HCT116 (cell line): ENCODE data around the gene CPLX3. TPM values are rescaled to one million over a fixed set of nuclear protein-coding genes. Genes with fewer than 3 reads are reported as not detected.

Experiments
- ATAC-seq: fragments of 200-7000 bp; cut with Tn5 transposase; 2 replicates; pipeline ENCODE4 v1.9.1; 2020; ENCODE audit warnings: mild to moderate bottlenecking, moderate library complexity
- BruUV-seq: library from RNA; stranded (reverse); fragments of 400-500 nt; replicated peaks from 2 replicates; lab custom pipeline; 2021; lab: Mats Ljungman, UMichigan
- CTCF ChIA-PET: fragments of 300-600 bp; sonication (Branson Sonifier 250); formaldehyde crosslinking; loops from one replicate; lab custom pipeline; 2021; ENCODE audit warnings: antibody characterized with exemption; lab: Charles Lee
- POLR2A ChIA-PET: fragments of 300-600, 350-600 bp; sonication (Branson Sonifier 250); formaldehyde crosslinking; loops from one replicate; lab custom pipeline; 2021; ENCODE audit warnings: antibody characterized with exemption; lab: Charles Lee
- RAD21 ChIA-PET, 2 experiments: fragments of 300-600 bp; sonication (Branson Sonifier 250); formaldehyde crosslinking; loops; one replicate each; lab custom pipeline; 2023; ENCODE audit warnings: low total read pairs in 2 of 2; ENCODE audit not compliant: uncharacterized antibody in 2 of 2, unreplicated experiment in 2 of 2, low non-redundant PET in 1 of 2; lab: Charles Lee
- DNase-seq: peaks from one replicate; pipeline ENCODE4 v3.0.0-alpha.2; 2010; ENCODE audit warnings: low read depth, low spot score
- H2AFZ ChIP-seq: fragments of 200-600 bp; shearing (Covaris generic), sonication (generic); 2 replicates; pipeline ENCODE4 v1.6.1; 2017; ENCODE audit warnings: low read depth, mixed run types, mixed read lengths, antibody characterized with exemption, low read length; ENCODE audit not compliant: poor library complexity, severe bottlenecking
- H3K27ac ChIP-seq: 2 replicates; pipeline ENCODE4 v1.5.1; 2012; ENCODE audit warnings: low read depth, low read length
- H3K27me3 ChIP-seq: fragments of 200-600 bp; sonication (generic); 2 replicates; pipeline ENCODE4 v1.6.1; 2016; ENCODE audit warnings: mixed run types, low read length, mixed read lengths; ENCODE audit not compliant: insufficient read depth
- H3K36me3 ChIP-seq, 2 experiments: fragments of 200-500 bp in 1 of 2; fragments of 200-600 bp in 1 of 2; sonication (Bioruptor generic) in 1 of 2; sonication (generic) in 1 of 2; 2 replicates each; pipeline versions ENCODE4 v1.5.1 to v1.6.1; 2014 to 2016; ENCODE audit warnings: low read length in 2 of 2, inconsistent platforms in 1 of 2, mixed read lengths in 1 of 2, mixed run types in 1 of 2; ENCODE audit not compliant: insufficient read depth in 2 of 2, control insufficient read depth in 1 of 2
- H3K4me1 ChIP-seq, 2 experiments: fragments of 200-600 bp in 1 of 2; sonication (generic) in 1 of 2; 2 replicates each; pipeline versions ENCODE4 v1.5.1 to v1.6.1; 2012 to 2017; ENCODE audit warnings: low read length in 2 of 2, inconsistent platforms in 1 of 2, mild to moderate bottlenecking in 1 of 2, mixed read lengths in 1 of 2, mixed run types in 1 of 2, moderate library complexity in 1 of 2; ENCODE audit not compliant: insufficient read depth in 2 of 2, control insufficient read depth in 1 of 2
- H3K4me2 ChIP-seq: fragments of 200-600 bp; sonication (generic); 2 replicates; pipeline ENCODE4 v1.6.1; 2017; ENCODE audit warnings: mixed run types, low read length, mixed read lengths
- H3K4me3 ChIP-seq, 2 experiments: fragments of 200-600 bp in 1 of 2; sonication (generic) in 1 of 2; replicated peaks in 1 of 2; 2 replicates each; pipeline ENCODE4 v1.5.1; 2011 to 2016; ENCODE audit warnings: low read length in 2 of 2, control low read depth in 1 of 2, low read depth in 1 of 2, mild to moderate bottlenecking in 1 of 2, mixed read lengths in 1 of 2, mixed run types in 1 of 2
- H3K79me2 ChIP-seq: fragments of 200-600 bp; sonication (generic); 2 replicates; pipeline ENCODE4 v1.6.1; 2017; ENCODE audit warnings: mild to moderate bottlenecking, mixed run types, low read length, moderate library complexity, mixed read lengths; ENCODE audit not compliant: insufficient read depth
- H3K9ac ChIP-seq: fragments of 200-600 bp; sonication (generic); 2 replicates; pipeline ENCODE4 v1.6.1; 2016; ENCODE audit warnings: low read length, mixed read lengths
- H3K9me2 ChIP-seq: fragments of 200-600 bp; sonication (generic), shearing (Covaris generic); 2 replicates; pipeline ENCODE4 v1.6.1; 2017; ENCODE audit warnings: mixed run types, mild to moderate bottlenecking, moderate library complexity; ENCODE audit not compliant: insufficient read depth
- H3K9me3 ChIP-seq, 2 experiments: fragments of 200-500 bp in 1 of 2; fragments of 200-600 bp in 1 of 2; sonication (Bioruptor generic) in 1 of 2; sonication (generic) in 1 of 2; 2 replicates each; pipeline ENCODE4 v1.6.1; 2014 to 2017; ENCODE audit warnings: low read length in 2 of 2, mixed read lengths in 2 of 2, inconsistent platforms in 1 of 2, low read depth in 1 of 2, mild to moderate bottlenecking in 1 of 2, mixed run types in 1 of 2, moderate library complexity in 1 of 2; ENCODE audit not compliant: control insufficient read depth in 1 of 2, insufficient read depth in 1 of 2
- H4K20me1 ChIP-seq: fragments of 200-600 bp; sonication (generic), shearing (Covaris generic); 2 replicates; pipeline ENCODE4 v1.6.1; 2017; ENCODE audit warnings: mixed run types, mild to moderate bottlenecking, moderate library complexity; ENCODE audit not compliant: insufficient read depth
- EGR1 ChIP-seq: IDR thresholded peaks from 2 replicates; pipeline ENCODE4 v1.6.1; 2012; ENCODE audit warnings: low read depth
- SRF ChIP-seq: IDR thresholded peaks from 2 replicates; pipeline ENCODE4 v1.6.1; 2012; ENCODE audit warnings: low read depth
- TCF7L2 ChIP-seq: IDR thresholded peaks from 2 replicates; pipeline ENCODE4 v1.7.0; 2011; ENCODE audit warnings: borderline replicate concordance, inconsistent platforms; ENCODE audit not compliant: insufficient read depth, insufficient read length; ENCODE audit errors: extremely low read depth
- ZFX ChIP-seq: fragments of 450-650 bp; IDR thresholded peaks from 2 replicates; pipeline ENCODE4 v1.6.1; 2017
- ZNF274 ChIP-seq: fragments of 200-500 bp; sonication (Bioruptor generic); IDR thresholded peaks from 2 replicates; pipeline ENCODE4 v1.6.1; 2014; ENCODE audit warnings: mild to moderate bottlenecking, low read depth, low read length, inconsistent platforms
- intact Hi-C: fragments of 100-400 bp; cut with micrococcal nuclease; formaldehyde crosslinking; loops from 2 replicates; pipeline ENCODE4 v1.10.0; 2022
- total RNA-seq: library from RNA; stranded (reverse); gene quantifications from one replicate; pipeline ENCODE4 v1.2.1, GENCODE V29; 2021; ENCODE audit not compliant: unreplicated experiment

The CPLX3 gene
- total RNA-seq, 1 experiment from 2014 or later: not detected

GRCh38 chr15:74809956-74810355 is 16.5 kb upstream of the CPLX3 start:
- BruUV-seq: no TSS peak

GRCh38 chr15:74812533-74812932 is 13.9 kb upstream of the CPLX3 start, which contains the start of gene LMAN1L:
Gene LMAN1L (plus strand): TSS chr15:74812835. CDS start chr15:74812855, 20 bp downstream.
- Histone ChIP-seq H3K9me2 (no peaks in the 10 kb centered on the region), H3K9me3 (no peaks in the 10 kb centered on the region), H3K4me3 (no peak within 1 kb of the TSS), H2AFZ (no peak within 1 kb of the TSS), H3K4me2 (no peak within 1 kb of the TSS), H3K79me2 (no peaks in the 10 kb centered on the region), H4K20me1 (no peaks in the 10 kb centered on the region), H3K27ac (no peak within 1 kb of the TSS), H3K36me3 (no peaks in the 10 kb centered on the region), H3K27me3 (no peaks in the 10 kb centered on the region), H3K9ac (no peak within 1 kb of the TSS), H3K4me1 (peaks cover 13 to 41% of the 10 kb centered on the region in 2 experiments; a peak in 3 of 4 replicates)
- no TSS peak for BruUV-seq
- intact Hi-C loops: no loop called here
- TF ChIP-seq TCF7L2: no peak
- TF ChIP-seq SRF: no peak
- no peak for TF ChIP-seq ZFX
- no peak for TF ChIP-seq EGR1
- ATAC-seq: no peak
- ChIA-PET RAD21 (no interaction called here), CTCF (no interaction called here), POLR2A (no interaction called here)
- DNase-seq: no peak

More at GRCh38 chr15:74809956-74810355, 16.5 kb upstream of the CPLX3 start:
- Histone ChIP-seq H4K20me1 (no peaks in the 10 kb centered on the region), H2AFZ (no peak overlapping the region), H3K27me3 (no peaks in the 10 kb centered on the region), H3K4me2 (no peak overlapping the region), H3K79me2 (no peaks in the 10 kb centered on the region), H3K9me2 (no peaks in the 10 kb centered on the region), H3K27ac (no peak overlapping the region), H3K36me3 (no peaks in the 10 kb centered on the region), H3K9ac (no peak overlapping the region), H3K9me3 (no peaks in the 10 kb centered on the region), H3K4me1 (peaks cover 9 to 30% of the 10 kb centered on the region in 2 experiments; a peak in 3 of 4 replicates), H3K4me3 (no peak overlapping the region)
- ChIA-PET POLR2A (no interaction called here), RAD21 (no interaction called here), CTCF (interaction anchor here (1.5 kb wide), 1 partner anchor 42 kb away, joined by 5 read pairs; no protein-coding TSS in a partner anchor)
- no peak for TF ChIP-seq ZNF274
- no peak for DNase-seq
- no peak for ATAC-seq
- intact Hi-C loops: no loop called here
